GM18909 (cell line): ENCODE data around the gene TRIO.
A peak's percentile ranks its signal among the peaks of the same experiment; 100 is the strongest.

Experiments used
- ATAC-seq: cut with Tn5 transposase; IDR thresholded peaks from one replicate; pipeline ENCODE4 v1.9.1; 2021; ENCODE audit warnings: mild to moderate bottlenecking; ENCODE audit not compliant: unreplicated experiment, poor library complexity

TRIO gene

DNA sequence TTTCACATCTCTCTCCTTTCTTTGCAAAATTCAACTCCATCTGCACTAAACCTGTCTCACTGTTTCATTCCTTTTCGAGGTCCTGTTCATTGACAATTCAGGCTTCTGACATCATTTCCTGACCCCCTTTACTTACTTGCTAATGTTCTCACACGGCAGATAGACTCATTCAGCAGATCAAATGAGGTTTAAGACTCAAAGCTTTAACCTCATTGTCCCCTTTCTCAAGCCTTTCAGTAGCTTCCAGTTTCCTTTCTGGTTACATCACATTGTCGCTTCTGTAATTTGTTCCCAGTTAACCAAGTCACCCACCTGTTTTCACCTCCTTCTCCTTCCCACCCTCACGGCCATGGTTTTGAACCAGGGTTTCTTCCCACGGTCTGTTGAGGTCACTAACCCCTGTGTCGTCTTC lies 295.1 kb downstream of the TRIO start:
- ATAC-seq, result no peak

DNA sequence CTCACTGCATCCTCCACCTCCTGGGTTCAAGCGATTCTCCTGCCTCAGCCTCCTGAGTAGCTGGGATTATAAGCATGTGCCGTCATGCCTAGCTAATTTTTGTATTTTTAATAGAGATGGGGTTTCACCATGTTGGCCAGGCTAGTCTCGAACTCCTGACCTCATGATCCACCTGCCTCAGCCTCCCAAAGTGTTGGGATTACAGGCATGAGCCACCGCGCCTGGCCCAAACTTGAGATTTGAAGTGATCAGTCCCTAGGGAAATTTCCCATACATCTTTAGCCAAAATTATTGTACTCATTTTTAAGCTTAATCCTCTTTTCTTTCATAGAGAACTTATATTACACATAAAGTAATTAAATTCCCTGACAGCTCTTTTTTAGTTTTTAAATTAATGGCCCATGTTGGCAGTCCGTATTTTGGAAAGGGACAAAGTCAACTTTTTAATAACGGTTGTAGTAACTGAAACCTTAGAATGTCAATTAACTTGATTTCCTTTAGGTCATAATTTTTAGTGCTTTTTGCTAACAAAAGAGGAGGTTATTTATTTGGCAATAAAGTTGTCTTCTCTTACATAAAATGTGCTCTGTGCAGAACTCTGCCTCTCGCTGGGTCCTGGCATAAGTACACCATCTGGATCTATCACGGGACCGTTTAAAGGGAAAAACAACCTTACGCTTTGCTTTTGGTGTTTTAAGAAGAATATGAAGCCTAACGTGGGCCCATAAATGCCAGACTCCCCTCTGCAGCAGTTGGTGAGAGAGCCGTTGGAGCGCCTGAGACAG lies 296.1 kb downstream of the TRIO start:
- ATAC-seq, result no peak

DNA sequence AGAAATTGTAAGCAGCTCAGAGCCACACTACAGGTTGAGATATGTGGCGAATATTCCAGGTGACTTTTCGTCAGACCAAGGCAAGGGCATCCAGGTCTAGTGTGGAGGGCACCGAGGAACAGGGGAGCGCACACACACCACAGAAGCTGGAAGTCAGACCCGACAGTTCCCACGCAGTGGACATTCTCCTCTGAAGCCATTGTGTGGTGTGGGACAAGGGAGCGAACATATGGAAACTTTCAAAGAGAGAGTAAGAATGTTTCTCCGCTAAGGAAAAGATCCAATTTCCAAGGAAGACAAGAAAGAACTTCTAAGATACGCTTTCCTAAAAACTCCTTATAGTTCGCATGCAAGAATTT lies 297.1 kb downstream of the TRIO start:
- ATAC-seq, result no peak

DNA sequence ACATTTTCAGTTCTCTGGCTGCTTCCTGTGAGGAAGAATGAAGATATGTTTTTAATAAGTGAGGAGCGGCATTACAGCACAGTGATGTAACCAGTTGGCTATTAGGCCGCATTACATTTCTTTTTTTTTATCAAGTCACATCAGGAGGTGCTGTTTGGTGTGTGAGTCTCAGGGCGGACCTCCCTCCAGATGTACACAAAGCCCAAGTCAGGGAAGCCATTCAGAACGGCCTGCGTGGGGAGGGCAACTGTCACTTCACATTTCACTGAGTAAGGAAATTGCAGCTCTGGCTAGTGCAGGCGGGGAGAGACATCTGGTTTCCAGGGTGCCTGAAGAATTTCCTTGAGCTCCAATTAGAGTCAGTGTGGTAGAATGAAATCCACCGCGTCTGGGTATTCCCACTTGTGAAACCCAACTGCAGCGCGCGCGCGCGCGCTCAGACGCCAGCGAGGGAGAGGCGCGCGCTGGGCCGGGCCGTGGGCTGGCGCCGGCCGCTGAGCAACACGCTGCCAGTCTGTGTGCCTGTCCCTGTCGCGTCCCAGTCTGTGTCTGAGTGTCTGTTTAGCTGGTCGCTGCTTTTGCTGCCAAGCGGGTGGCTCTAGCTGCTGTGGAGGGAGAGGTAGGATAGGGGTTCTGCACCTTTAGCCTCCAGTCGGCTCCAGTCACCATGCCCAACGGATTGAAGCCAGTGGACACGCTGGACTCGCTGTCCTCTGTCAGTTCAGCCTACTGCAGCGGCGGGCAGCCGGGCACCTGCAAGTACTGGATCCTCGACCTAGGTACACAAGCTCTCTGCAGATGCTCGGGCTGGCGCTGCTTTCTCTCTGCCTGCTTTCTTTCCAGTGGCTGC lies 297.7 kb downstream of the TRIO start:
- ATAC-seq, result no peak

DNA sequence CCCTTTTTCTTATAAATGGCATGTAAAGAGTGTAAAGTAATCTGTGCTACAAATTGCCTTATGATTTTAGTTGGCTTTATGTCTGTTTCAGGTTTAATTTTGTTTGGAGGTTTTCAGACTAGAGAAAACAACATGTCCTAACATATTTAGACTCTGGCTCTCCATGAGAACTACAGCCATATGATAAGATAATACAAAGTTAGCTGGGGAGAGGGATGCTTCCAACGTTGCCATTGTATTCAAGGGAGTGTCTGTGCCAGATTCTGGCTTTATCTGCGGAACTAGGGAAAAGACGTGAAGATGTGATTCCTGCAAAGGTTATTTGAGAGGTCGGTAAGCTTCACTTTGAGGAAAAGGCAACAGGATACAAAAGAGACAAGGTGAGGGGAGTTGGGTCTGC lies 298.5 kb downstream of the TRIO start:
- ATAC-seq, result no peak

DNA sequence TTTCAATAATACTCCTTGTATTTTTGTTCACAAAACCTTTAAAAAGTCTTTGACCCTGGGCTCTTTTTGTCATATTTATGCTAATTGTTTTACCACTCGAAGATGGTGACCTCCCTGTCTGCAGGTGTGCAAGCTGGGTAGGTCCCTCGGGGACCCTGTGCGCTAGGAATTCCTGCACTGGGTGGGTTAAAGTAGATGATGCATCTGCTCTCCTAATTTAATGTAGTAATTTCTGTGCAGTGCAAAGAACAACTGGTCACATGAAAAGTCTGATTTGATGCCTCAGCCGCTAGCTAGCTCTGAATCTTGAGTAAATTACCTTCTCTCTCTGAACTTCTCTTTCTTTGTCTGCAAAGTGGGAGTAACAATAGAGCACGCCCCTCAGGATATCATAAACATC lies 299.4 kb downstream of the TRIO start:
- no peak for ATAC-seq

DNA sequence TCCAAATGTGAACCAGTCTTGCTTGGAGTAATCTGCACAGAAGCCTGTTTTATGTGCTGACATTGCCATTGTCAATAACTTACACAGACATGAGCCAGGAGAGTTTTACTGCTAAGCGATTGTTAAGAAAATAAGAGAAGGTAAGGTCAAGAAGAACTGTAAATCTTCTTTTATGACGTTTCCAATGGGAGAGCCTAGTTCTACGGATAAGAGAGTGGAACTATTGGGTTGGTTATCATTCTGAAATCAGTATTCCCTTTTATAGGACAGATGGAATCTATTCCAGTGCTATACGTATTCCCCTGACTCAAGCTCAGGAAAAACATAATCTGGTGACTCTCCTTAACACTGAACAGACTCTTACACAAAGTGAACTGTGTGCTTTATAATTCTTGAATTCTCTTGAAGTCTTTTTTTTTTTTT lies 300.5 kb downstream of the TRIO start:
- ATAC-seq, result no peak

DNA sequence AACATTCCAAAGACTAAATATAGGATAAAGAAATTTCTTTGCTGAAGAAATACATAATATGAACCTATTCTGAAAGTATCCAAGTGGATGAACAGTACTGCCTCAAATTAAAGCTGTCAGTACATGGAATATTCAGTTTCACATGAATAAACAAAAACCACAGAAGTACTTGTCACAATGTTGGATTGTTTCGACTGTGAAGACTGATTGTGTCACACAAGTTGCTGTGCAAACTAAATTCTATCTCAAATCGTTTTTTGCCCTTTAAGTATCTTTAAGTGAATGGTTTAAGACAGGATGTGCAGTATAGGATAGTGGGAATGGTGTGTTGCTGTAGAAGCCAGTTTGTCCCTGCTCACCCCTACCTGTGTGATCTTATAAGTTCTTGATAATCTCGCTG lies 301.0 kb downstream of the TRIO start:
- no peak for ATAC-seq

DNA sequence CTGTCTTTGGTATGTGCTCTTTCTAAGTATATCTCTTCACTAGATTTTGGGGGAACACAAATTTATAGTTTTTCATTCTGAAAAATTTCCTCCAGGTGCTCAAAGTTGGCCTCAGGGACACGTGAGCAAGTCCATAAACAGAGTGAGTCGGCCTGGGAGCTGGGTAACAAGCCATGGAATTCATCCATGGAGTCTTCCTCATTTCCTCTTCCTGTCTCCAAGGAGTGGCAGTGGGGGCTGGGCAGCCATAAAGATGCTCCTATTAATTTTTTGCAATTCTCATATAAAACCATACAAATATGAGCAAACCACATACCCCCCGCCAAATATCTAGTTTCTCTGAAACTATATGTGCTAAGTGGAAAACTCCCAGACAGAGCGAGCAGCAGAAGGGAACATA lies 301.9 kb downstream of the TRIO start:
- ATAC-seq, result no peak

DNA sequence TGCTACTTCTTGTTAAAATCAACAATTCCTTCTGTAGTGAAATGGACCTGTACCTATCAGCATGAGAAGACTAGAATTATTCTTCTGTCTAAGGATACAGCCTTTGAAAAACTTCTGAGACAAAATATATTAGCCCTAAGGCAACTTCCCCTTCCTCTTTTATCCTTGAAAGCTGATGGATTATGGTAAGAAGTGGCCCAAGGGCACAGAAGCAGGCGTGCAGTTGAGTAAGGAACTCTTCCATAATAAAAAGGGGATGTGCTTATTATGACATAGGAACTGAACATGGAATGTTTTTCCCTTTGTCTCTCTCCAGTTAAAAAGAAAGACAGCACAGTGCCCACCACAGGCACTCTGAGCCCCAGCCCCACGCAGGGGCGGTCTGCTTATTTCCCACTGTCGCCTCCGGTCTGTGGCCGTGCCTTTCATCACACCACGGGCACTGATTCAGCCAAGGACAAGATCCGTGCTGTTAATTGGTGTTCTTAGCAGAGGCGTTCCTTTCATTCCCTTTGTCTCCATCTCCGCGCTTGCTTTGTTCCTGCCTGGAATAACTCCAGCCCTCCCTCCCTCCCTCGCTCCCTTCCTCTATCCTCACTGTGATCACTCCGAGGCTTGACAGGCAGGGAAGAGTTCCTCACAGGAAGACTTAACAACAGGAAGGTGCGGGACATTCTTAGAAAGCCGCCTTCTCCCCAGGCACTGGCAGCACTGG lies 302.6 kb downstream of the TRIO start:
- ATAC-seq, result no peak

DNA sequence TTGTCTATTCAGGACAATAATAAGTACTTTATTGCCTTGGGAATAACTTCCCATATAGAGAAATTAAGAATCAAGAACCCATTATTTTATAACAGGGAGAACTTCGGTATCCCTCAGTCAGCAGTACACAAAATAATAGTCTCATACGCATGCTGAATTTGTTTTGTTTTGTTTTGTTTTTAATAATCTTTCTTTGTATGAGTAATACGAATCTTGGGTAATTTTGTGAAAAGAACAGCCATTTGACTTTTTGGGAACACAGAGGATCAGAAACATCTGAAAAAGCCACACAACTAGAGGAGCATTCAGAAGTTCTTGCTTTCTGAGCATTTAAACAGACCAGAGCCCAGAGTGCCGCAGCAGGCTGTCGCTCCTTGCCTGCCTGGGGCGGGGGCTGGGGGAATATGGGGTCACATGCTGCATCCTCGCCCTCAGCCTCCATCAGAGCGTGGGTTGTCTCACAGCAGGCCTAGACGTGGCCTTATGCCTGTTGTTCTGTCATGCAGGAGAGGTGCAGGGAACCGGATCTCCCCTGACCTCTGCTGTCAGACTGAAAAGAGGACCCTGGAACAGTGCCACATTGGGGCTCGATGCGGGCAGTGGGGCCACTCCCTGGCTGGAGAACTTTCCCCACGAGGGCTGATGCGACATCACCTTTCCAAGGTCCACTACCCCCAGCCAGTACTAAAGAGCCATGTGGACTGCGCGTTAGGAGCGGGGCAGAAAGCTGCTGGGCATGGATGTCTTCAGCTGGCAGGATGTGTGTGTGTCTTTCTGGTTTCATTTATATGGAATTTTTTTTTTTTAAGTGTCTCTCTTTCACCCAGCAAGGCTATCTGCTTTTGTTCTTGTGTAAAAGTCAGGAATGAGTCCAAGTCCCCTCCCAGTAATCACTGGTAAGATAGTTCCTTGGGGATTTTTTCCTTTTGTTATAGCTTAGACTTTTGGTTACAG lies 305.1 kb downstream of the TRIO start:
- ATAC-seq, result peak; percentile 74

DNA sequence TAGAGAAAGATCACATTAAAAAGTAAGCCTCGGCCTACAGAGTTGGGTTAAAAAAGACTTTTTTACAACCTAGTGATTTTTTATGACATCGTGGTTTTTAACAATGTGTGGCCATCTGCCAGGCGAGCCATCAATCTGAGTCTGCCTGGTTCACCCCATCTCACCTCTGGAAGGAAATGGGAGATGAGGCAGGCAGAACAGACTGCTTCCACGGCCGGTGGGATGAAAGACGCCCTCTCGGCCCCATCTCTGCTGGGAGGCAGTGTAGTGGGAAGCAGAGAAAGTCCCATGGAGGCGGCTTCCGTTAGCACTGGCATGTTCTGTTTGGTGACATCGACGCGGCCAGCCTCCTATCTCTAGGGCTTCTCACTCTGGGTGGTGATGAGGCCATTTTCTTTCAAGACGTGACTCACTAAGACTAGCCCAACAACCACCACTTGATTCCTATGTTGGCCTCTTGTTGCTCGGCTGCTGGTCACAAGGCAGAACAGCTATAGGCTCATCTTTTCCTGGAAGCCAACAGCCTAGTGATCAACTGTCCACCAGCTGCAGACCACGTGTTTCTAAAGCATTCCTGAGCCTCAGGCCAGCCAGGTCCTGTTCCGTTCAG lies 306.0 kb downstream of the TRIO start:
- ATAC-seq, result no peak

DNA sequence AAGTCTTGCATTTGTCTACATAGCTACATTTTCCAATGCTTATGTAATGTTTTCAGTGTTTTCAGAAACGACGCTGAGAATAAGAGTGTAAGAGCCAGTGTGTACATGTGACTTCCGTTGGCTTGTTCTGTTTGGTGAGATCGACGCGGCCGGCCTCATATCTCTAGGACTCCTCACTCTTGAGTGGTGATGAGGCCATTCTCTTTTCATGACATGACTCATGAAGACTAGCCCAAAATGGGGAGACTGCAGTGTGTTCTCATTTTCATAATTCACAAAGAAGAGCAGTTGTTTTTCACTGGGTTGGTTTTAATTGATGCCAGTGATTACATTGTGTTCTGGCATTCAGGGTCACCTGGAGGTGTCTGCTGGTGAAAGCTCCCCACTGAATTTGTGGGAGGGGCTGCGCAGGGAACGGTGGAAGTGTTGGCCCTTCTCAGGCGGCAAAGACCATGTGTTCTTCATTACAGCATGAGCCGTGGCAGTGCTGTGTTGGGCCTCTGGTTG lies 306.9 kb downstream of the TRIO start:
- ATAC-seq, result no peak

DNA sequence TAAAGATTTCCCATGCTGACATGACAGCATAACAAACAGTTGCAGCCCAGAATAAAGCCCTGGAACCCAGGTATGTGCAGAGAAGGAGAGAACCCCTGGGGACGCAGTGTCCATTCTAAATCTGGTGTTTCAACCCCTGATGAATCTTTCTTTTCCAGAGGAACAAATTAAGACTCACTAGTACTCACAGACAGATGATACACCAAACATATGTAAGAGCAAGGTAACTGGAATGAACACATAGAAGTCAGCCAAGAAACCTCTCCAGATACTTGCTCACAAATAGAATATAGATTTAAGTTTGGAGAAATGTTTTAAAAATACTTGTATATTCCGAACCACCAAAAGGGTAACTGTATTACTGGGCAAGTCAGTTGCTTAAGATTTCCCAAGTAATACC lies 307.6 kb downstream of the TRIO start:
- no peak for ATAC-seq

DNA sequence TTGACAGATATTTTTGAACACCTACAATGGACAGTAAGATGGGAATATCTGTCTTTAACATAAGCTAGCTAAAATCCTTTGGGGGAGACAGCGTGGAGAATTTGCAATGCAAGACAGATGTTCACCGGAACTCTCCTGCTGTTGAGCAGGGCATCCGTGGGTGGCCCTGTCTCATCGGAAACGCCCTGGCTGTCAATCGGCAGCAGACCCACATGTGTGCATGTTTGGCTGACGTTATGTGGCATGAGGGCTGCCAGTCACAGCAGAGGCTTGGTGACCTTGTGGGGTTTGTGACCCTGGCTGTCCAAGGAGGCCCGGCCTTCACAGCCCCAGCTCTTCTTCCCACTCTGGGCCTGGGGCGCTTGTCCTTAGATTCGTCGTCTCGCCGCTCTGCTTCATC lies 308.7 kb downstream of the TRIO start:
- no peak for ATAC-seq

DNA sequence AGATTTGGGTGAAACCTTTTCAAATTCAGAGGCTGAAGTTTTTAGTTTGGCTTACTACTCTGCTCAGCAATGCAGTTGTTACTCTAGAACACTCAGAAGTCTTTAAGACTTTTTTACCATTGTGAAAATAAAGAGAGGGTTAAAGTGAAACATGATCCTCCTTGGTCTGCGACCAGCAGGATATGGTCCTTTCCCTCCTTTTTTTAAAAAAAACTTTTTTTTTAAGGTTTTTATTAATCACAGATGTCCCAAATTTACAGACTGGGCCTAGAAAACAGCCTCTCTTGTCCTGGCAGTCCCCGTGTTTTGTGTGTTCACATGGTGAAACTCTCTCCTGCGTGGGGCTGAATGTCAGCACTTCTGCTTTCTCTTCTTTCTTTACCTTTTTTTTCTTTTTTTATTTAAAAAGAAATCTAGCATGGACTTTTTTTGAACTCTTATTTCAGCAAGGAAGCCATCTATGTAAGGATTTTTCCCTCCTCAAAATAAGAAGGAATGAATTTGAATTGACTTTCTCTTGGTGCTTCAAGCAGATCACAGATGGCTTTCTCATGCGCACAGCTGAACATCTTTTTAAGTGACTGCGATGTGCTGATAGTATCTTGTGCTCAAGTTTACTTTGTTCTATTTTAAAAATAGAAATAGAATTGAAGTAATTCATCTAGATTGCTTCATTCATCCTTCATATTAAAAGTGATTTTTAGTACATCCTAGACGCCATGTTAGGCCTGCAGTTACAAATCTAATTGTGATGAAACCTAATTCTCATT lies 309.7 kb downstream of the TRIO start:
- ATAC-seq, result no peak

DNA sequence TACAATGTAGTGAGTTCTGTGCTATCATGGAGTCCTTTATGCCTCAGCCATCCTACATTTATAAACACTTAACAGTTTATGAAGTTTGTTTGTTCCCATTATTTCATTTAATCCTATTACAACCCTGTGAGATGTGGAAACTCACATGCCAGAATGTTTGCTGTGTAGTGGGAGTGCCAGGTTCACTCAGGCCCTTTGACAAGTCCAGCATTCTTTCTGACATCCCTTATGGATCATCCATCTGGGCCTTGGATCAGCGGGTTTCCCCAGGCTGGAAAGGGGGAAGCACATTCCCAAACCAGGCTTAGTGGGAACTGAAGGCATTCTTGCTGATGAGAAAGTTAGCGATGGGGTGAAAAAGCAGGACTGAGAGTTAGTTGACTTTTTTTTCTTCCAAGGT lies 310.3 kb downstream of the TRIO start:
- no peak for ATAC-seq

DNA sequence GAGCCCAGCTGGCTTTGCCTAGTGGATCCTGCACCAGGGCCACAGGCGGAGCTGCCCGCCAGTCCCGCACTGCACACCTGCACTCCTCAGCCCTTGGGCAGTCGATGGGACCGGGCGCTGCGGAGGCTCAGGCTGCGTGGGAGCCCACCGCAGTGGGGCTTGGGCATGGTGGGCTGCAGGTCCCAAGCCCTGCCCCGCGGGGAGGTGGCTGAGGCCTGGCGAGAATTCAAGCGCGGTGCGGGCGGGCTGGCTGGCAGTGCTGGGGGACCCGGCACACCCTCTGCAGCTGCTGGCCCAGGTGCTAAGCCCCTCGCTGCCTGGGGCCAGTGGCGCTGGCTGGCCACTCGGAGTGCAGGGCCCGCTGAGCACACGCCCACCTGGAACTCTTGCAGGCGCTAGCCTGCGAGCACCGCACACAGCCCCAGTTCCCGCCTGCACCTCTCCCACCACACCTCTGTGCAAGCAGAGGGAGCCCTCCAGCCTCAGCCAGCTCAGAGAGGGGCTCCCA lies 312.7 kb downstream of the TRIO start:
- ATAC-seq, result no peak

DNA sequence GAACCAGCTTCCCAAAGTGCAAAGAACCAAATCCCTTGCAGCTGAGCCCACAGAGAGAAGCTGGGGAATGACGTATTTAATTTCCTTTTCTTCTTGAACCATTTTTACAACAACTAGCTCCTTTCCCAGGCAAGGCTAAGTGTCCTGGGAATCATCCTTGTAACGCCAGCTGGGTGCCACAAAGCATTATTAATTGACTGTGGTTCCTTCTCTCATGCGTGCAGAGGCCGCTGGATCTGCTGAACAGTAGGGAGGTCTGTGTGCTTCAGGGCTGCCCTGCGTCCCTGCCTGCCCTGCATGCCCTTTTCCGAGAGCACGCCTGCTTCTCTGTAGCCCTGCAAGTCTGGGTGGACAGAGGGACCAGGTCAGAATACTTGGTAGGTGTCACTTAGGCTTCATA lies 314.3 kb downstream of the TRIO start:
- ATAC-seq, result no peak
